A673 (cell line): ENCODE measurements around the gene UQCC3. TPM values are rescaled to one million over a fixed set of nuclear protein-coding genes. Genes with fewer than 3 reads are reported as not detected.
A peak's percentile ranks its signal among the peaks of the same experiment; 100 is the strongest.
"Not testable (repeated sequence)": the region's sequence is repeated elsewhere in the genome, so short reads cannot be mapped to it uniquely, and the experiment has no call there.

Source experiments
- BruUV-seq: library from RNA; stranded (reverse); fragments of 400-500 nt; replicated peaks from 2 replicates; lab custom pipeline; 2021; lab: Mats Ljungman, UMichigan
- CTCF ChIA-PET: fragments of 300-600 bp; sonication (Branson Sonifier 250); formaldehyde crosslinking; loops from one replicate; lab custom pipeline; 2022; ENCODE audit warnings: antibody characterized with exemption; lab: Charles Lee
- POLR2A ChIA-PET: fragments of 300-600 bp; sonication (Branson Sonifier 250); formaldehyde crosslinking; loops from one replicate; lab custom pipeline; 2022; ENCODE audit warnings: antibody characterized with exemption; ENCODE audit not compliant: low non-redundant PET; lab: Charles Lee
- DNase-seq: peaks from one replicate; pipeline ENCODE4 v3.0.0-alpha.2; 2015; ENCODE audit warnings: low spot score
- H3K27ac ChIP-seq: fragments of 200-600 bp; sonication (generic); 2 replicates; pipeline ENCODE4 v1.5.1; 2016; ENCODE audit warnings: mixed run types, low read depth, mild to moderate bottlenecking, mixed read lengths, antibody characterized with exemption, low read length; ENCODE audit not compliant: poor library complexity, severe bottlenecking
- H3K27me3 ChIP-seq: fragments of 200-600 bp; sonication (generic); replicated peaks from 2 replicates; pipeline ENCODE4 v1.6.1; 2017; ENCODE audit warnings: mixed run types, low read depth, mild to moderate bottlenecking, mixed read lengths, antibody characterized with exemption, low read length; ENCODE audit not compliant: insufficient read depth, poor library complexity
- H3K36me3 ChIP-seq: fragments of 200-600 bp; sonication (generic); 2 replicates; pipeline ENCODE4 v1.6.1; 2016; ENCODE audit warnings: mixed run types, mild to moderate bottlenecking, mixed read lengths, antibody characterized with exemption, low read length; ENCODE audit not compliant: insufficient read depth, poor library complexity, severe bottlenecking
- H3K4me1 ChIP-seq: fragments of 200-600 bp; sonication (generic); 2 replicates; pipeline ENCODE4 v1.6.1; 2017; ENCODE audit warnings: mixed run types, mild to moderate bottlenecking, mixed read lengths, antibody characterized with exemption, low read length; ENCODE audit not compliant: insufficient read depth, poor library complexity, severe bottlenecking
- H3K4me3 ChIP-seq: fragments of 200-600 bp; sonication (generic); 2 replicates; pipeline ENCODE4 v1.5.1; 2016; ENCODE audit warnings: low read depth, mixed run types, mild to moderate bottlenecking, mixed read lengths, low read length; ENCODE audit not compliant: poor library complexity, severe bottlenecking
- H3K9me3 ChIP-seq: fragments of 200-600 bp; sonication (generic); 2 replicates; pipeline ENCODE4 v1.6.1; 2016; ENCODE audit warnings: mixed run types, low read depth, mild to moderate bottlenecking, mixed read lengths, antibody characterized with exemption, low read length; ENCODE audit not compliant: poor library complexity, severe bottlenecking
- EZH2 ChIP-seq: fragments of 200-600 bp; sonication (generic); IDR thresholded peaks from 2 replicates; pipeline ENCODE4 v1.6.1; 2017; ENCODE audit warnings: borderline replicate concordance, low read depth, mild to moderate bottlenecking, mixed read lengths, antibody characterized with exemption, low read length; ENCODE audit not compliant: poor library complexity, severe bottlenecking
- intact Hi-C: fragments of 100-400 bp; cut with micrococcal nuclease; formaldehyde crosslinking; loops from one replicate; pipeline ENCODE4 v1.10.0; 2022; ENCODE audit not compliant: unreplicated experiment
- total RNA-seq: library from RNA; stranded (reverse); gene quantifications from 2 replicates; pipeline ENCODE4 v1.2.3, GENCODE V29; 2021
- TF ChIP-seq, protein P1 (sequence below): fragments of 300-800, 200-600 bp; sonication (generic); conservative IDR thresholded peaks from 2 replicates; pipeline ENCODE4 v1.5.1; 2017; ENCODE audit warnings: low read depth, mild to moderate bottlenecking, antibody characterized with exemption, low read length, moderate library complexity, mixed read lengths

The UQCC3 gene
- total RNA-seq, 1 experiment from 2014 or later, result 28.0 TPM

DNA sequence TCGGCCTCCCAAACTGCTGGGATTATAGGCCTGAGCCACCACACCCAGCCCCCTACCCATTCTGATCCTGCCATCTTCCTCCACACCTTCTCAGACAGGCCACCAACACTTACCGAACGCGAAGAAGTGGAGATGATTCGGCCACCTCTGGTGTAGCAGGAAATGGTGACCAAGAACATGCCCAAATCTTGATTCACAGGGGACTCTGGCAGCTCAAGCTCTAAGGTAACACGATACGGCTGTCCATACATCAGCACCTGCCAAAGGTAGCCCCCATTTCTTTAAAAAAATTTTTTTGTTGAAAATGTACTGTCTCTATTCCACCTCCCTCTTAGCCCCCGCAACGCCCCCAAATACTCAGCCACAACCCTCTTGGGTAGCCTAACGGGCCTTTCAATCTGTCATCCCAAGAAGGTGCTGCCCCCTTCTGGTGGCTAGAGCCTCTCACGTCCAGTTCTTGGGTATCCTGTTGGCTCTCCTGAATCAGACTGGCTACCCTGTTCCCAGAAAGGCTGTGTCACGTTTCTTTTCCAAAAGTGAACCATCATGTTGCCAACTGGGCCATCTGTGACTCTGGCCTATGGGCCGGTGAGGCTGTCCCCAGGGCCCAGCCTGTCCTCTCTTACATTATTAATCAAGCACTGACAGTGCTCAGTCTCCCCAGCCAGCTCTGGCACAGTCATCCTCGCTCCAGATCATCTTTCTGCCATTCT lies 23.1 kb downstream of the UQCC3 start:
- Histone ChIP-seq H3K27me3 (no peaks in the 10 kb centered on the region), H3K27ac (peak overlapping the region; percentile 4), H3K4me3 (no peak overlapping the region), H3K9me3 (no peaks in the 10 kb centered on the region), H3K36me3 (peaks cover 39% of the 10 kb centered on the region), H3K4me1 (peaks cover 5% of the 10 kb centered on the region)
- peak; percentile 91 for DNase-seq
- BruUV-seq, result no TSS peak
- TF ChIP-seq, protein P1, sequence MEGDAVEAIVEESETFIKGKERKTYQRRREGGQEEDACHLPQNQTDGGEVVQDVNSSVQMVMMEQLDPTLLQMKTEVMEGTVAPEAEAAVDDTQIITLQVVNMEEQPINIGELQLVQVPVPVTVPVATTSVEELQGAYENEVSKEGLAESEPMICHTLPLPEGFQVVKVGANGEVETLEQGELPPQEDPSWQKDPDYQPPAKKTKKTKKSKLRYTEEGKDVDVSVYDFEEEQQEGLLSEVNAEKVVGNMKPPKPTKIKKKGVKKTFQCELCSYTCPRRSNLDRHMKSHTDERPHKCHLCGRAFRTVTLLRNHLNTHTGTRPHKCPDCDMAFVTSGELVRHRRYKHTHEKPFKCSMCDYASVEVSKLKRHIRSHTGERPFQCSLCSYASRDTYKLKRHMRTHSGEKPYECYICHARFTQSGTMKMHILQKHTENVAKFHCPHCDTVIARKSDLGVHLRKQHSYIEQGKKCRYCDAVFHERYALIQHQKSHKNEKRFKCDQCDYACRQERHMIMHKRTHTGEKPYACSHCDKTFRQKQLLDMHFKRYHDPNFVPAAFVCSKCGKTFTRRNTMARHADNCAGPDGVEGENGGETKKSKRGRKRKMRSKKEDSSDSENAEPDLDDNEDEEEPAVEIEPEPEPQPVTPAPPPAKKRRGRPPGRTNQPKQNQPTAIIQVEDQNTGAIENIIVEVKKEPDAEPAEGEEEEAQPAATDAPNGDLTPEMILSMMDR, result peak; percentile 98
- no peak for TF ChIP-seq EZH2
- intact Hi-C loops, result loop anchor here (1.0 kb wide), 1 partner anchor 299 kb away; no protein-coding TSS in a partner anchor
- ChIA-PET CTCF (interaction anchor here (0.5 to 2.0 kb wide), 7 partner anchors 14 to 356 kb away, joined by 3 to 11 read pairs (median 5); no protein-coding TSS in a partner anchor), POLR2A (no interaction called here)

DNA sequence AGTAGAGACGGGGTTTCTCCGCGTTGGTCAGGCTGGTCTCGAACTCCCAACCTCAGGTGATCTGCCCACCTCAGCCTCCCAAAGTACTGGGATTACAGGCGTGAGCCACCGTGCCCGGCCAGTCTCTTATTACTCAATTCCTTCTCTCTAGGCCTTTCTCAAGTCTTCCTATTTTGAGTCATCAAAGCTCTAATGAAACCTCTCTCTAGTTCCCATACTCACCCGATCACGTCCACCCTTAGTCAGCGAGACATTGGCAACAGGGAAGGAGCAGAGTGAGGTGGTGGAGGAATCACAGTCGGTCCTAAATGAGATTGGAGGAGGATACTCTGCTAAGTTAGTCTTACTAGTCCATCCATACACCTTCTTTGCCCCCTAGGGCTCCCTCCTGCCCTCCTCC lies 30.8 kb downstream of the UQCC3 start:
- DNase-seq, result no peak
- Histone ChIP-seq H3K4me3 (no peak overlapping the region), H3K9me3 (no peaks in the 10 kb centered on the region), H3K36me3 (peaks cover 12% of the 10 kb centered on the region), H3K27me3 (no peaks in the 10 kb centered on the region), H3K27ac (no peak overlapping the region), H3K4me1 (peaks cover 18% of the 10 kb centered on the region)
- intact Hi-C loops, result no loop called here
- no TSS peak for BruUV-seq
- CTCF ChIA-PET, result no interaction called here
- TF ChIP-seq, protein P1, result no peak
- no peak for TF ChIP-seq EZH2
- POLR2A ChIA-PET, result no interaction called here

DNA sequence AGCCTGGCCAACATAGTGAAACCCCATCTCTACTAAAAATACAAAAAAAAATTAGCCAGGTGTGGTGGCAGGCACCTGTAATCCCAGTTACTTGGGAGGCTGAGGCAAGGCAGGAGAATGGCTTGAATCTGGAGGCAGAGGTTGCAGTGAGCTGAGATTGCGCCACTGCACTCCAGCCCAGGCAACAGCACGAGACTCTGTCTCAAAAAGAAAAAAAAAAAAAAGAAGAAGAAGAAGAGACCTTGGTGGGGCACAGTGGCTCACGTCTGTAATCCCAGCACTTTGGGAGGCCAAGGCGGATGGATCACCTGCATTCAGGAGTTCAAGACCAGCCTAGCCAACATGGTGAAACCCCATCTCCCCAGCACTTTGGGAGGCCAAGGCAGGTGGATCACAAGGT lies 32.4 kb downstream of the UQCC3 start:
- H3K27me3 ChIP-seq, POLR2A ChIA-PET, intact Hi-C loops, DNase-seq, H3K27ac ChIP-seq, H3K4me3 ChIP-seq, BruUV-seq, CTCF ChIA-PET, H3K9me3 ChIP-seq: not testable (repeated sequence)
- peaks cover 12% of the 10 kb centered on the region for H3K36me3 ChIP-seq
- H3K4me1 ChIP-seq, result peaks cover 26% of the 10 kb centered on the region
